Erythroblast (primary cell): ENCODE results near the gene KRCC1.
"Not testable (repeated sequence)": the region's sequence is repeated elsewhere in the genome, so short reads cannot be mapped to it uniquely, and the experiment has no call there.

Source experiments
- DNase-seq, 2 experiments: peaks; one replicate each; lab custom pipeline; 2025; lab: John Stamatoyannopoulos, UW
- GATA1 ChIP-seq: IDR thresholded peaks from 2 replicates; pipeline ENCODE4 v1.6.1; 2011; ENCODE audit warnings: low read depth, mild to moderate bottlenecking, control low read depth, low read length, moderate library complexity
- POLR2A ChIP-seq: IDR thresholded peaks from 2 replicates; pipeline ENCODE4 v1.6.1; 2011; ENCODE audit warnings: mild to moderate bottlenecking, low read length

The KRCC1 gene

DNA sequence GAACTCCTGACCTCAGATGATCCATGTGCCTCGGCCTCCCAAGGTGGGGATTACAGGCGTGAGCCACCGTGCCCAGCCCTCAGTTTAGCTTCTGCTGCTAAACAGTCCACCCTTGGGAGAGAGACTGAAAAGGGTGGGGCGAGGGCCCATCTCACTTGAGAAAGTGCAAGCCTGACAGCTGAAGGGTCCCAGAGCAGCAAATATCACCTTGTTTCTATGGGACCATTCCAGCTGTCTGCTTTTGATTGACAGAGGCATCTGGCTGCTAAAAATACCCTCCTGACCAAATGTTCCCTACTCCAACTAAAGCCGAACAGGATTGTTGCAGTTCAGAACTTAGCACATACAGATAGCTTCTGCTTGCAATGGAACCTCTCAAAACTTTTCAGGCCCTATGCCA lies 11.6 kb upstream of the KRCC1 start:
- DNase-seq, result no peak
- TF ChIP-seq GATA1, result no peak

GRCh38 chr2:88066543-88066942 lies 11.0 kb upstream of the KRCC1 start:
- DNase-seq, result no peak
- TF ChIP-seq GATA1 (no peak), POLR2A (no peak)

DNA sequence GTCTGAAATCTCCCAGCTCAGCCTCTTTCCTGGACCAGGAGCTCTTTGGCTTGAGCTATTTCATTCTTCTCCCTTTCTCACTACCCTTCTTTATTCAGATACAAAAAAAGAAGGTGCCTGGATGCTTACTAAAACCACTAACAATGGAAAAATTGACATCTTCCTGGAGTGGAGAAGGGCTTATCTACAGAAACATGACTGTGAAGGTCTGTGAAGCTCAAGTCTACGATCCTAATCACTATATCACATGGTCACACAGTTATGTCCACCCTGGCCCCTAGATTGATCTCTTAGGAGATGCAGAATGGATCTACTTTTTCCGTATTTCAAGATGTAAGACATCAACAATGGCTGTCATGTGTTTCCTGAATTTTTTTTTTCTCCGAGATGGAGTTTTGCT lies 5.7 kb upstream of the KRCC1 start:
- TF ChIP-seq POLR2A (no peak), GATA1 (no peak)

DNA sequence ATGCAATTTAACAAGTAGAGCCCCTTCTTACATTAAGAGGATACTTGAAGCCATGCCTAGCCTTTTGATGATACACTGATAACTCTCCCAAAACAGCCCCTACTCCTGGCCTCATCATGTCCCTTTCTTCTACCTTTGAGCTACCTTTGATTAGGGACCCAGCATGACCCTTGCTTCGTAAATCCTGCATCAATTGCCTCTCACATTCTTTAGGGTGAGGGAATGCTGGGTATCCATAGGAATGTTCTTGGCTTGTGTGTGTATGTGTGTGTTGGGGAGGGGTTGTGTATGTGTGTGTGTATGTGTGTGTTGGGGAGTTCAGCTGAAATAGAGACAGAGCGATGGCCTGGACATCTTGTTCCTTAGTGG lies 5.3 kb upstream of the KRCC1 start:
- no peak for TF ChIP-seq POLR2A
- no peak for TF ChIP-seq GATA1

More for the DNA sequence above, 5.7 kb upstream of the KRCC1 start:
- DNase-seq, result peak; percentile 24 to 75

GRCh38 chr2:88059979-88060906 lies 4.7 kb upstream of the KRCC1 start:
- DNase-seq, result peak; percentile 56 to 62
- TF ChIP-seq POLR2A, result no peak
- no peak for TF ChIP-seq GATA1

More for the DNA sequence above, 5.3 kb upstream of the KRCC1 start:
- DNase-seq, result no peak

DNA sequence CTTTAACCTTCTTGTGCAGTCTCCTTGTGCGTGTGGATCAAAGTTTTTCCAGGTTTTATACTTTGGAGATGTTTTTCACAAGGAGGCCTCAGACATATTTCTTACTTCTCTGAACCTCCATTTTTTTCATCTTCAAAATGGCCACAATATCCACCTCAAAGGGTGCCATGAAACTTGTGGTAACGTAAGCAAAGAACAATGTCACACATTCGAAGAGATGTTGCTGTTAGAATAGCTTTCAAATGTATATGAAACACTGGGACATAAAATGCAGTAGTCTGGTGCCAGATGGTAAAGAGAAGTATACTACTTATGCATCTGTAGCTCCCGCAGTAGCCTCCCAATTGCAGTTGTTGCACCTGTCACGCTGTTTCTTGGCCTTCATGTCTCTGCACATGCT lies 2.6 kb upstream of the KRCC1 start:
- DNase-seq, result peak in 1 of 2 experiments; percentile 24
- TF ChIP-seq POLR2A (no peak), GATA1 (no peak)

GRCh38 chr2:88057437-88057844 lies 1.9 kb upstream of the KRCC1 start:
- TF ChIP-seq GATA1 (no peak), POLR2A (no peak)
- DNase-seq, result peak; percentile 65 to 67

- peak; percentile 57 to 75 for DNase-seq
- no peak for TF ChIP-seq POLR2A
- TF ChIP-seq GATA1, result no peak
Observed at GRCh38 chr2:88054782-88055370, 707 bp downstream of the KRCC1 start.

DNA sequence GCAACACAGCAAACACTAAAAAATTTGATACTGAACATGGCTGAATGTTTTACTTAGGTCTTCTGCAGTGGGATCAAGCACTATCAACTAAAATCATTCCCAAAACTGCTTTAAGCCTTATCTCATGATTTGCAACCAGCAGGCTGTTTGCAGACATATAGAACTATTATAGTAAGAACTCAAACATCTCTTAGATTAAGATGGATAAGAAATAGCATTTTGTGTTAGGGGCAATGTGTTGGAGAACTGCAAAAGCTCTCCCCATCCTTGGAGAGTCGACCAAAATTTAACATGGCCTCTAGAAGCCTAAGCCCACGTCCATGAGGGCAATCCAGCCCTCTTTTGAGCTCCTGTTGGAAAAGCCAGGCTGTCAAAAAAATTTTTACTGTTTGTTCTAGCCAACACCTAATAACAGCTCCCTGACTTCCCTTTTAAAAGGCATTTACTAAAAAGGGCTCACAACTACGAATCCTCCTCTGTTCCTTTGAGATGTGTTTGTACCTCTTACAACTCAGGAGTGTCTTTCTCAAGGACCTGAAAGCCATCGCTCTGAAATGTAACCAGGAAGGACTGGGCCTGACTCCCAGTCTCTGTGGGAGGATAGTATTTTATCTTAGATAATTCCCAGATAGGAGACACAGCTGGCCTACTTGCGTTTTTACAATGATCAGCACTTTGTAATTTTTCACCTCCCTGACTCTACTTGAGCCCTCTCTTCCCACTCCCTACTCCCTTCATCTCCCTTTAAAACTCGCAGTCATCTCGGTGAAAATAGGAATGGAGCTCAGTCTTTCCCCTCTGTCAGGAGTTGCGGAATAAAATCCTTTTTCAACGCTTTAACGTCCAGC lies 1.4 kb downstream of the KRCC1 start:
- DNase-seq, result peak; percentile 46 to 65
- no peak for TF ChIP-seq POLR2A
- no peak for TF ChIP-seq GATA1

- no peak for DNase-seq
- TF ChIP-seq POLR2A, result no peak
- TF ChIP-seq GATA1, result no peak
Observed at GRCh38 chr2:88053296-88053695, 2.3 kb downstream of the KRCC1 start.

GRCh38 chr2:88051792-88052191 lies 3.8 kb downstream of the KRCC1 start:
- DNase-seq, result no peak
- TF ChIP-seq POLR2A (no peak), GATA1 (no peak)

DNA sequence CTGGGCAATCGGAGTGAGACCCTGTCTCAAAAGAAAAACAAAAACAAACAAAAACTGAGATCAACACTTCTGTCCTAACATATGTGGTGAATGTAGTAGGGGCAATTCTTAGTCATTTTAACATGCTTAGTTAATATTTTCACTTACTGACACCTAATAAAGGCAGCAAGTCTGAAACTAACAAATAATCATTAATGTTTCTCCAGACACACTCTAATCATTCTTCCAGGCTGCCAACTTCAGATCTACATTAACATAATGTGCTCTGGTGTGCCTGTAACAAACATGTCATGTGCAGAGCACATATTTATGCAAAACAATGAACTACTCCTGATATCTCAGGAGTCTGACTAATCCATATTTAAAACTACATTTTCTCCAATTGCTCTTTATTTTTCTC lies 6.0 kb downstream of the KRCC1 start:
- TF ChIP-seq POLR2A (no peak), GATA1 (no peak)
- no peak for DNase-seq

GRCh38 chr2:88048541-88048940 lies 7.0 kb downstream of the KRCC1 start:
- no peak for DNase-seq
- TF ChIP-seq POLR2A (no peak), GATA1 (no peak)

DNA sequence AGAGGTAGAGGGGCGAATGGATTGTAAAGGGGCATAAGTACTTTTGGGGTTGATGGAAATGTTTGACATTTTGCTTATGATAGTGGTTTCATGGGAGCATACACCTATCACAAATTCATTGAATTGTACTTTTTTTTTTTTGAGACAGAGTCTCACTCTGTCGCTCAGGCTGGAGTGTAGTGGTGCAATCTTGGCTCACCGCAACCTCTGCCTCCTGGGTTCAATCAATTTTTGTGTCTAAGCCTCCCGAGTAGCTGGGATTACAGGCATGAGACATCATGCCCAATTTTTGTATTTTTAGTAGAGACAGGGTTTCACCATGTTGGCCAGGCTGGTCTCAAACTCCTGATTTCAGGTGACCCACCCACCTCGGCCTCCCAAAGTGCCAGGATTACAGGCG lies 10.0 kb downstream of the KRCC1 start:
- not testable (repeated sequence) for DNase-seq
